IPS-18a (cell line): ENCODE data around the gene BTBD18.

ENCODE experiments used
- H3K27ac ChIP-seq: one replicate; pipeline ENCODE4 v1.5.1; 2013; ENCODE audit warnings: low read length
- H3K27me3 ChIP-seq: one replicate; pipeline ENCODE4 v1.6.1; 2013; ENCODE audit warnings: mild to moderate bottlenecking, low read length; ENCODE audit not compliant: control insufficient read depth, insufficient read depth
- H3K36me3 ChIP-seq: one replicate; pipeline ENCODE4 v1.6.1; 2013; ENCODE audit warnings: low read depth, low read length; ENCODE audit not compliant: control insufficient read depth
- H3K4me1 ChIP-seq: one replicate; pipeline ENCODE4 v1.6.1; 2013; ENCODE audit warnings: low read depth, low read length; ENCODE audit not compliant: control insufficient read depth
- H3K4me3 ChIP-seq: one replicate; pipeline ENCODE4 v1.5.1; 2013; ENCODE audit warnings: low read length
- H3K9ac ChIP-seq: one replicate; pipeline ENCODE4 v1.6.1; 2013; ENCODE audit warnings: mild to moderate bottlenecking, low read length, moderate library complexity
- H3K9me3 ChIP-seq: one replicate; pipeline ENCODE4 v1.6.1; 2013; ENCODE audit warnings: low read depth, low read length; ENCODE audit not compliant: control insufficient read depth

BTBD18 gene

GRCh38 chr11:57698843-57699365 is 52.7 kb downstream of the BTBD18 start:
- Histone ChIP-seq H3K4me3 (no peak overlapping the region), H3K9ac (no peak overlapping the region), H3K27ac (no peak overlapping the region), H3K27me3 (no peaks in the 10 kb centered on the region), H3K36me3 (peaks cover 74% of the 10 kb centered on the region), H3K4me1 (no peaks in the 10 kb centered on the region), H3K9me3 (no peaks in the 10 kb centered on the region)
